ENCODE measurements around the gene CIC. TPM values are rescaled to one million over a fixed set of nuclear protein-coding genes. Genes with fewer than 3 reads are reported as not detected.

The CIC gene
- total and polyA plus RNA-seq, 10 of the 15 experiments (the other 5 are each of a cell fraction or from before 2014, with no cell fraction given), result 0.18 to 50.6 (median 7.1) TPM

DNA sequence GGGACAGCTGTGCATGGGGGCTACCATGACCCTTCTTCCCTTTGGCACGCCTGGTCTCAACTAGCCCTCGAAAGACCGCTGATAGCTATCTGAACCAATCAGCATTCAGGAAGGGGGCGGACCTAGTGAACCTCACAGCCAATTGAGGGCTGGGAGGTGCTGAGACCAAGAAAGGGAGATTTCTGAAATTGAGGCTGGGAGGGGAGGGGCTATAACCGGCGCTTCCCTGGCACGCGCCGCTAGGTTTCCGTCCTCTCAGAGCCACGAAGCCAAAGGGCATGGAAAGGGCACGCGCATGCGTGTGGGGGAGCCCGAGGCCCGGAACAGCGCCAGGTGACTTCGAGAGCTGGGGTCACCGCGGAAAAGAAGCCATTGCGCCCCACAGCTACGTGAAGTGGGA, 37.6 kb downstream of the CIC start:
- RAD21 ChIA-PET (ENCODE audit: unreplicated experiment), result no interaction called here
- CTCF ChIA-PET, result interaction anchor here (2.3 kb wide), 1 partner anchor 11 kb away, joined by 6 read pairs; no protein-coding TSS in a partner anchor
- Histone ChIP-seq H2AFZ (ENCODE audit: control insufficient read depth, low read depth, low read length) (no peak overlapping the region), H3K9ac (ENCODE audit: control insufficient read depth, insufficient read depth, low read length) (no peak overlapping the region), H3K27me3 (replicated peaks in 1 of 2; ENCODE audit: control insufficient read depth in 2 of 2, insufficient read depth in 2 of 2, low read length in 1 of 2) (no peaks in the 10 kb centered on the region), H3K4me2 (ENCODE audit: control insufficient read depth, insufficient read depth) (no peak overlapping the region), H3K79me2 (ENCODE audit: control insufficient read depth, insufficient read depth, low read length) (no peaks in the 10 kb centered on the region; the same call in 1 of the 2 replicates), H3K36me3 (ENCODE audit: control insufficient read depth in 2 of 2, insufficient read depth in 2 of 2, low read length in 1 of 2) (no peaks in the 10 kb centered on the region), H3K9me3 (replicated peaks; ENCODE audit: control insufficient read depth, insufficient read depth, low read length) (no peaks in the 10 kb centered on the region), H4K20me1 (ENCODE audit: control insufficient read depth, insufficient read depth) (no peaks in the 10 kb centered on the region), H3K4me3 (no peak overlapping the region), H3K27ac (ENCODE audit: control insufficient read depth, insufficient read depth) (no peak overlapping the region), H3K4me1 (ENCODE audit: control insufficient read depth, insufficient read depth, low read length) (peaks cover 7% of the 10 kb centered on the region)
- intact Hi-C loops (cut with micrococcal nuclease; ENCODE audit: unreplicated experiment), result no loop called here
- no peak for FAIRE-seq
- BruUV-seq (replicated peaks), result no TSS peak
- TF ChIP-seq RAD51 (IDR thresholded peaks at IDR 0.05), result no peak
- TF ChIP-seq, protein P1, sequence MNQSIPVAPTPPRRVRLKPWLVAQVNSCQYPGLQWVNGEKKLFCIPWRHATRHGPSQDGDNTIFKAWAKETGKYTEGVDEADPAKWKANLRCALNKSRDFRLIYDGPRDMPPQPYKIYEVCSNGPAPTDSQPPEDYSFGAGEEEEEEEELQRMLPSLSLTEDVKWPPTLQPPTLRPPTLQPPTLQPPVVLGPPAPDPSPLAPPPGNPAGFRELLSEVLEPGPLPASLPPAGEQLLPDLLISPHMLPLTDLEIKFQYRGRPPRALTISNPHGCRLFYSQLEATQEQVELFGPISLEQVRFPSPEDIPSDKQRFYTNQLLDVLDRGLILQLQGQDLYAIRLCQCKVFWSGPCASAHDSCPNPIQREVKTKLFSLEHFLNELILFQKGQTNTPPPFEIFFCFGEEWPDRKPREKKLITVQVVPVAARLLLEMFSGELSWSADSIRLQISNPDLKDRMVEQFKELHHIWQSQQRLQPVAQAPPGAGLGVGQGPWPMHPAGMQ (IDR thresholded peaks at IDR 0.05; ENCODE audit: borderline replicate concordance), result no peak
- TF ChIP-seq ZNF217 (IDR thresholded peaks at IDR 0.05), result no peak
- no peak for TF ChIP-seq ZNF207 (IDR thresholded peaks at IDR 0.05; ENCODE audit: borderline replicate concordance)
- TF ChIP-seq ZNF274 (IDR thresholded peaks at IDR 0.05; ENCODE audit: insufficient read depth, insufficient read length), result no peak
- no peak for TF ChIP-seq IKZF1 (conservative IDR thresholded peaks at IDR 0.05)
- TF ChIP-seq YBX1 (IDR thresholded peaks at IDR 0.05), result no peak
- TF ChIP-seq CTCF (IDR thresholded peaks at IDR 0.05 in 2 of 3, conservative IDR thresholded peaks at IDR 0.05 in 1 of 3; ENCODE audit: control insufficient read depth in 2 of 3, extremely low read depth in 1 of 3, insufficient read depth in 1 of 3, low read depth in 3 of 3, low read length in 3 of 3), result no peak
- no peak for TF ChIP-seq ZBTB4 (CRISPR knock-in tag; IDR thresholded peaks at IDR 0.05)
- TF ChIP-seq CHD1 (IDR thresholded peaks at IDR 0.05; ENCODE audit: low read depth, low read length), result no peak
- no peak for TF ChIP-seq MYC (IDR thresholded peaks at IDR 0.05; ENCODE audit: insufficient read depth, insufficient read length, insufficient replicate concordance, low read length, severe bottlenecking)
- POLR2A ChIA-PET, result no interaction called here
- SMC1A ChIA-PET (ENCODE audit: uncharacterized antibody, unreplicated experiment), result interaction anchor here (0.6 to 0.7 kb wide), 2 partner anchors 13 to 1906 kb away, joined by 3 to 4 read pairs; no protein-coding TSS in a partner anchor
- no peak for ATAC-seq
- WGBS (ENCODE audit: insufficient coverage, insufficient replicate concordance, low lambda C conversion rate, missing lambda C conversion rate), result 93% methylated on average over 21 of the region's 22 CpGs
- in situ Hi-C loops (cut with MboI), result no loop called here
- no peak for DNase-seq (ENCODE audit: low read depth, low spot score)

Data from GM12878 (cell line).